GM10248 (cell line): Measurements from ENCODE around the gene FAM9A.
A peak's percentile ranks its signal among the peaks of the same experiment; 100 is the strongest.

Source experiments
- CTCF ChIA-PET: fragments of 300-600 bp; sonication (Branson Sonifier 250); formaldehyde crosslinking; extraction: SDS; loops from one replicate; lab custom pipeline; 2021; ENCODE audit warnings: antibody characterized with exemption; lab: Yijun Ruan, JAX
- POLR2A ChIA-PET: fragments of 350-650 bp; sonication (Branson Sonifier 250); formaldehyde crosslinking; extraction: SDS; loops from one replicate; lab custom pipeline; 2020; ENCODE audit warnings: antibody characterized with exemption; lab: Yijun Ruan, JAX
- DNase-seq: peaks from one replicate; pipeline ENCODE4 v3.0.0; 2012; ENCODE audit errors: extremely low spot score
- TF ChIP-seq, protein P1 (sequence below): IDR thresholded peaks from 2 replicates; pipeline ENCODE4 v1.5.1; 2012; ENCODE audit warnings: mild to moderate bottlenecking, low read depth; ENCODE audit errors: extremely low read depth, missing control alignments, control extremely low read depth

The FAM9A gene

DNA sequence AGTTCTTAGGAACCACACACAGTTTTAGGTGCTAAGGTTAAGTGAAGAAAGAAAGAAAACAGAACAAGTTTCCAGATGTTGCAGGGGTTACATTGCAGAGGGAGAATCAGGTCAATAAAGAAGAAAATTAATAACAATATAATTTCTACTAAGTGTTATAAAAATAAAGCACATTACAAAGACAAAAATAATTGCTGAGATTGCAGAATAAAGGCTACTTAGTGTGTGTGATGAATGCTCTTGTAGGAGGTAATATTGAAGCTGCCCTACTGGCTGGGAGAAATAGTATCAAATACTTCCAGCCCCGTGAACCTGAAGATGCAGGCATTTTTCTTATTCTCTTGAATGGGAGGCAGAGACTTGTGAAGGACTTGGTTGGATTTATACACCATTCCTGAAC is 33.2 kb upstream of the FAM9A start:
- CTCF ChIA-PET, result no interaction called here
- no peak for DNase-seq
- POLR2A ChIA-PET, result no interaction called here
- TF ChIP-seq, protein P1, sequence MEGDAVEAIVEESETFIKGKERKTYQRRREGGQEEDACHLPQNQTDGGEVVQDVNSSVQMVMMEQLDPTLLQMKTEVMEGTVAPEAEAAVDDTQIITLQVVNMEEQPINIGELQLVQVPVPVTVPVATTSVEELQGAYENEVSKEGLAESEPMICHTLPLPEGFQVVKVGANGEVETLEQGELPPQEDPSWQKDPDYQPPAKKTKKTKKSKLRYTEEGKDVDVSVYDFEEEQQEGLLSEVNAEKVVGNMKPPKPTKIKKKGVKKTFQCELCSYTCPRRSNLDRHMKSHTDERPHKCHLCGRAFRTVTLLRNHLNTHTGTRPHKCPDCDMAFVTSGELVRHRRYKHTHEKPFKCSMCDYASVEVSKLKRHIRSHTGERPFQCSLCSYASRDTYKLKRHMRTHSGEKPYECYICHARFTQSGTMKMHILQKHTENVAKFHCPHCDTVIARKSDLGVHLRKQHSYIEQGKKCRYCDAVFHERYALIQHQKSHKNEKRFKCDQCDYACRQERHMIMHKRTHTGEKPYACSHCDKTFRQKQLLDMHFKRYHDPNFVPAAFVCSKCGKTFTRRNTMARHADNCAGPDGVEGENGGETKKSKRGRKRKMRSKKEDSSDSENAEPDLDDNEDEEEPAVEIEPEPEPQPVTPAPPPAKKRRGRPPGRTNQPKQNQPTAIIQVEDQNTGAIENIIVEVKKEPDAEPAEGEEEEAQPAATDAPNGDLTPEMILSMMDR, result no peak

DNA sequence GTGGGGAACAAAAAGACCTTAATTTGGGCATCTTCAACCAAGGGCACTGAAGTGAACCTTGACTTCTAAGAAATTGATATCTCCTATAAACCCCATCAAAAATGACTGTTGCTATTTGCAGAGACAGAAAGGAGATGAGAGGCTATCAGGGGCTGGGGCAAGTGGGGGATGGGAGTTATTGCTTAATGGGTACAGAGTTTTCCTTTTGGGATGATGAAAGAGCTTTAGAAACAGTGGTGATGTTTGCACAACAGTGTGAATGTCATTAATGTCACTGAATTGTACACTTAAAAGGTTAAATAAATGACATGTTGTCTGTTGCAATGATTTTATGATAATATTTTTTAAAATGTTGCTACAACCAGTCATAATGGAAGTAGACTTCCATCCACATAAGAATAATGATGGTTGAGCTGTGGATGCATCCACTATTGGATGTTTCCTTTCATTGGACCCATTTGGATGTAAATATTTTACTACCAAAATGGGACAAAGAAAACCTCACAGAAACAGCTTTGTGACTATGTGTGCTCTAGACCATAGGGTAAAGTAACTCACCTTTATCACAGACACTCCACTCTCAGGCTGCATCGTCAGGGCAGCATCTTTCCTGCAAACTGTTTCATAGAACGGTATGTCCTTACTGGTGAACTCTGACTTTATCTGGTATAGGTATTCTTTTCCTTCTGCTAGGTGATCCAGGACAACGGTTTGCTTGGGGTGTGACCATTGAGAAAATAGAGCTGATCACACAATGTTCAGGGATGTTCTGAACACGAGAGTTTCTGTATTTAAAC is 31.6 kb upstream of the FAM9A start:
- ChIA-PET CTCF (no interaction called here), POLR2A (no interaction called here)

DNA sequence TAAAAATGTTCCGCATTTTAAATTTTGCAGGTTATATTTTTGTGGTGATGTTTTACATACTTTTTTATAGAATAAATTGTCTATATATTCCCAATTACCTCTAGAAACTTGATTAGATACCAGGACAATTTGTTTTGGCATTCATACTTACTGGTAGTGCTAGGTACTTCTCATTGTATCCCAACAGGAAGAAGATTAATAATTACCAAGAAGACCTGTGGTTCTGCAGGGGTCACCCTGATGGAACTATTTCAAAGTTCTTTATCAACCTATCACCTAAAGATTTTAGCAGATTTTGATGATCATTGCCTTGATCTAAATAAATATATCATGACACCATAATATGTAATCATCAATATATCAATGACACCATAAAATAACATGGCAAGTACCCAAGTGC is 22.5 kb upstream of the FAM9A start:
- DNase-seq, result no peak
- ChIA-PET POLR2A (no interaction called here), CTCF (no interaction called here)
- TF ChIP-seq, protein P1, result no peak

More for the DNA sequence above, 31.6 kb upstream of the FAM9A start:
- no peak for DNase-seq
- TF ChIP-seq, protein P1, result no peak

DNA sequence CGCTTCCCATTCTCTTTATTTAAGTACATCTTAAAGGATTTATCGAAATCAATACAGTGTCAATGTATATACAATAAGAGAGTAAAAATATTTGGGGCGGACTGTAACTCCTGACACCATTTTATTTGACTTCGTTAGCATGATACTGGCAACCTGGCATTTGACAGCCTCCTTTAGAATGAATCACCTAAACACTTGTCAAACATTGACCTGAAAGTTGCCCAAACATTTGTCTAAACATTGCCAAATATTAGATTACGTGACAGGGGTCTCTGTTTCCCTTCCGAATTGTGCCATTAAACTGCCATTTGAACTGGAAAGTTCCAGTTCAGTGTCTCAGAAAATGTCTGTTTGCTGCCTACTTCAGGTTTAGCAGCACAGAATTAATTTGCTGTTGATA is 20.8 kb upstream of the FAM9A start:
- no peak for DNase-seq
- CTCF ChIA-PET, result no interaction called here
- TF ChIP-seq, protein P1, result no peak
- POLR2A ChIA-PET, result no interaction called here

DNA sequence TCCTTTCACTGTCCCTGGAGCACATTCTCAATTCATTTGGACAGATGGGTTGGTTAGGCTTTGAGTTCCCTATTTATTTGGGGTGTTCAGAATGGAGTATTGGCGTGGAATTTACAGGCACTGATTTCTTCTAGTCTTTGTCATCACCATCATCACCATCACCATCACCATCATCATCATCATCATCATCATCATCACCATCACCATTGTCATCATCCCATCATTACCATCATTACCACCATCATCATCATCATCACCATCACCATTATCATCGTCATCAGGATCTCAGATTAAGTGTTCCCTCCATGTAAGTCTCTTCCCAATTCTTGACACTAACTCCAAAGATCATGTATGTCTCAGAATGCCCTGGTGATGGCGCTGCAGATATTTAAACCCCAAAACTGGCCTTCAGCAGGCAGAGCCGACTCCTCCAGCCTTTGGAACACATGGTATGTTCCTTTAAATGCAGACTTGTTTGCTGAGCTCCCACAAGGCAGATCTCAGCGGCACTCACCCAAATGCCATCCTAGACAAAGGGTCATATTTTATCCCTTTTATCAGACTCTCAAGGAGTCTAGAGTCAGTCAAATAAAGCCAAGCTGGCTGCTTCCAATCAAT is 19.8 kb upstream of the FAM9A start:
- no peak for DNase-seq
- TF ChIP-seq, protein P1, result no peak
- ChIA-PET POLR2A (no interaction called here), CTCF (no interaction called here)

DNA sequence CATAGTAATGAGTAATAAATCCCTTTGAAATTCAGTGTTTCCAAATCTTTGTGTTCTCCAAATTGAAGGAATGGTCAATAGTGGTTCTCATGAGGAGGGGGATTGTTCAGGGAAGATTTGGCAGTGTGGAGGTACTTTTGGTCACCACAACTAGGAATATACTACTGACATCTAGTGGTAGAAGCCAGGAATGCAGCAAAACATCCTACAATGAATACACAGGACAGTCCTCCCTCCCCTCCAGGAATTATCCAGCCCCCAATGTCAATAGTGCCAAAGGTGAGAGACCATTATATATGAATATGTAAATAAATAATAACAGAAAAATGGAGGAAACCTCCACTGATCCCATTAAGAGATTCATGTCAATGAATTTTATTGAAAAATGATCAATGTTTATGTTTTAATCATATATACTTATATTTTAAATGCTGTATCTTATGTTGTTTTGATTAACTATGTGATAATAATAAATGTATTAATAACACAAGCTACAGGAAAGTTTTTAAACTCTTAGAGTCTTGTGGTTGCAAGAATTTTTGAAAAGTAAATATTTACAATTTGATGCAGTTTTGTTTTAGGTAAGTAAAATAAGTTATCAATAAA is 14.4 kb upstream of the FAM9A start:
- CTCF ChIA-PET, result interaction anchor here (1.0 to 1.4 kb wide), 3 partner anchors 14 to 896 kb away, joined by 3 to 5 read pairs (median 3); no protein-coding TSS in a partner anchor
- POLR2A ChIA-PET, result no interaction called here
- TF ChIP-seq, protein P1, result peak; percentile 57
- peak; percentile 21 for DNase-seq
